Right cardiac atrium (tissue), 5 donors: ENCODE measurements around the gene RBM26. TPM values are rescaled to one million over a fixed set of nuclear protein-coding genes. Genes with fewer than 3 reads are reported as not detected.

Experiments
- ATAC-seq, 2 donors: fragments of 200-7000 bp; cut with Tn5 transposase; one replicate each; pipeline versions ENCODE4 v1.8.0 to v1.9.1; 2020; ENCODE audit warnings: moderate library complexity in 2 of 2, mild to moderate bottlenecking in 1 of 2
- DNase-seq, 3 donors: peaks; one replicate each; pipeline ENCODE4 v3.0.0-alpha.2; 2020
- H3K27ac ChIP-seq: one replicate; pipeline ENCODE4 v1.5.1; 2013; ENCODE audit warnings: mild to moderate bottlenecking, low read length, control low read depth, moderate library complexity
- H3K27me3 ChIP-seq: one replicate; pipeline ENCODE4 v1.6.1; 2013; ENCODE audit not compliant: control insufficient read depth, insufficient read depth
- H3K4me1 ChIP-seq: one replicate; pipeline ENCODE4 v1.6.1; 2013; ENCODE audit warnings: low read length; ENCODE audit not compliant: control insufficient read depth, insufficient read depth
- H3K4me3 ChIP-seq: one replicate; pipeline ENCODE4 v1.5.1; 2013; ENCODE audit warnings: low read length, control low read depth
- H3K9me3 ChIP-seq: one replicate; pipeline ENCODE4 v1.6.1; 2013; ENCODE audit warnings: low read length; ENCODE audit not compliant: control insufficient read depth
- WGBS: extraction: QIAGEN DNeasy Blood & Tissue Kit; methylation state at CpG from one replicate; pipeline ENCODE4 v1.1.7; 2013; 5-methylcytosine and 5-hydroxymethylcytosine counted together
- intact Hi-C, 4 donors: fragments of 100-400 bp; cut with DNase I; formaldehyde crosslinking; loops; one replicate each; pipeline versions ENCODE4 v1.11.0 to v1.14.0; 2022 to 2023
- polyA plus RNA-seq: library from polyadenylated mRNA; stranded (reverse); fragments of 200-250 nt; gene quantifications from one replicate; pipeline ENCODE4 v1.2.3, GENCODE V29; 2013
- total RNA-seq, 4 donors: library from RNA; stranded (reverse); fragmentation: NEBNext Ultra II Directional; extraction: Animal tissue kit (Norgen Biotek cat#: 25700); gene quantifications; one replicate each; pipeline ENCODE4 v1.2.1, GENCODE V29; 2021
- donor health status: healthy with polysubstance abuse.
- donor health status: DM: no; HTN: yes; CAD: no.
- donor health status: DM: no; HTN: no; CAD: no.
- donor health status: DM: no; HTN: yes; CAD: no; lungs with severe emphysema.
- donor health status: DM: yes; HTN: yes; CAD: no.

The RBM26 gene
- total and polyA plus RNA-seq, 5 donors = 14.5 to 28.2 (median 26.6) TPM

DNA sequence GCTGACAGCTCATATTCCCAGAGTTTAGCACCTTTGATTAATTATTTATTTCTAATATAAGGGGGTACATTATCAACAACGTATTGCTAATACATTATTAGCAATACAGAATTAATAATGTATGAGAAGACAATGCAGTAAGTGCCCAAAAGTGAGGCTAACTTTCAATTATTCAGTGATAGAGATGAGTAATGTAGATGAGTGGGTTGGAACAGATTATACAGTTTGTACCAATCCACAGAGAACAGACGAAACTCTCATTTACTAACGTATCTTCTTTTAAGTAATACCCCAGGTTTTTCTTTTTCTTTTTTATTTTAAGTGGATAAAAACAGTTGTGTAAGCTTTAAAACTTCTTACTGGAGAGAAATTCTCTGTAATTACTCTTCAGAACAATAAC, 36.7 kb upstream of the RBM26 start:
- ATAC-seq = no peak
- Histone ChIP-seq H3K4me1 (no peaks in the 10 kb centered on the region), H3K27me3 (no peaks in the 10 kb centered on the region), H3K9me3 (no peaks in the 10 kb centered on the region), H3K4me3 (no peak overlapping the region), H3K27ac (no peak overlapping the region)
- no peak for DNase-seq
- intact Hi-C loops = no loop called here
- WGBS = 80% methylated on average over 3 of the region's 3 CpGs

DNA sequence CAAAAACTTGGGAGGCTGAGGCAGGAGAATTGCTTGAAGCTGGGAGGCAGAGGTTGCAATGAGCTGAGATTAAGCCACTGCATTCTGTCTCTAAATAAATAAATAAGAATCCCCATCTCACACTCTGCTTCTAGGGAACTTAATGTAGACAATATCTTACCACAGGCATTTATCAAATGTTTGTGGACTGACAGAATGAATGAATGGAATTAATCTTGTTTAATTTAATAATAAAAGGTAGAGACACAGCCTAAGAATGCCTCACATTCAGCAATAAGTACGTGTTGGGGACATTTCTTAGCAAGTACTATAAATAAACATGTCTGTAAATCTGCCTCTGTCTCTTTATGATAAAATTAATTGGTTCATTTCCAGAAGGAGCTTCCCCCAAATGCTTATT, 36.2 kb upstream of the RBM26 start:
- 29% methylated on average over 1 of the region's 1 CpG for WGBS
- DNase-seq (no peak), ATAC-seq (no peak)
- no peaks in the 10 kb centered on the region for H3K27me3 ChIP-seq
- intact Hi-C loops = no loop called here
- H3K4me3 ChIP-seq = no peak overlapping the region
- no peak overlapping the region for H3K27ac ChIP-seq
- H3K9me3 ChIP-seq = no peaks in the 10 kb centered on the region
- no peaks in the 10 kb centered on the region for H3K4me1 ChIP-seq

DNA sequence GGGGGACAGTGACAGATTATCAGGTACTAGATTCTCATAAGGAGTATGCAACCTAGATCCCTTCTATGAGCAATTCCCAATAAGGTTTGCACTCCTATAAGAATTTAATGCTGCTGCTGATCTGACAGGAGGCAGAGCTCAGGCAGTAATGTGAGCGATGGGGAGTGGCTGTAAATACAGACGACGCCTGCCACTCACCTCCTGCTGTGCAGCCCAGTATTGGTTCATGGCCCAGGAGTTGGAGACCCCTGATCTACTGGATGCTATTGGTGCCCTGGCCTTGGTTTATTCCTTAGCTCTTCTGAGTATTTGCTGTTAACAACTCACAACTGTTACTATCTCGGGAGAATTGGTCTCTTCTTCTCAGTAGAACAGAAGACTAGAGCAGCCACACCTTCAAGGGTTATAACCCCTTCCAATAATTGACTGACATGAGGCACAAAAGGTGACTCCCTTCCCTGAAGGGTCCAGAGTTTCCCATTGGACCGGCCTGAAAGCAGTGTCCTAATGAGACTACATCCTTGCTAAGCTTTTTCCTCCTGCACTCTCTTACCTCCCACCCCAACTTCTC, 35.0 kb upstream of the RBM26 start:
- Histone ChIP-seq H3K27ac (no peak overlapping the region), H3K4me1 (no peaks in the 10 kb centered on the region), H3K4me3 (no peak overlapping the region), H3K9me3 (no peaks in the 10 kb centered on the region), H3K27me3 (no peaks in the 10 kb centered on the region)
- intact Hi-C loops = no loop called here
- 88% methylated on average over 5 of the region's 5 CpGs for WGBS
- no peak for DNase-seq
- no peak for ATAC-seq

DNA sequence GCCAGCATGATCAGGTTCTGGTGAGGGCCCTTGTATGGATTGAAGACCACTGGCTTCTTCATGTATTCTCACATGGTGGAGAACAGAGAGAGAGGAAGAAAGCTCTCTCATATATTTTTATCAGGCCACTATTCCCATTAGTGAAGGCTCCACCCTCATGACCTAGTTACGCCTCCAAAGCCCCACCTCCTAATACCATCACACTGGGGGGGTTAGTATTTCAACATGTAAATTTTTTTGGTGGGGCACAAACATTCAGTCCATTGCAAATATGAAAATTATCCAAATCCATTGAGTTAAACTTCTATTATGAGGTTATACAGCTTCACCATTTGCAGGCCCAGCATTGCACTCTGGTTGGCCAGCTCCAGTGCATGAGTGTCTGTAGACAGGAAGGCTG, 33.2 kb upstream of the RBM26 start:
- Histone ChIP-seq H3K27ac (no peak overlapping the region), H3K27me3 (no peaks in the 10 kb centered on the region), H3K4me1 (no peaks in the 10 kb centered on the region), H3K4me3 (no peak overlapping the region), H3K9me3 (no peaks in the 10 kb centered on the region)
- 92% methylated on average over 1 of the region's 1 CpG for WGBS
- DNase-seq (no peak), ATAC-seq (no peak)
- intact Hi-C loops = no loop called here

DNA sequence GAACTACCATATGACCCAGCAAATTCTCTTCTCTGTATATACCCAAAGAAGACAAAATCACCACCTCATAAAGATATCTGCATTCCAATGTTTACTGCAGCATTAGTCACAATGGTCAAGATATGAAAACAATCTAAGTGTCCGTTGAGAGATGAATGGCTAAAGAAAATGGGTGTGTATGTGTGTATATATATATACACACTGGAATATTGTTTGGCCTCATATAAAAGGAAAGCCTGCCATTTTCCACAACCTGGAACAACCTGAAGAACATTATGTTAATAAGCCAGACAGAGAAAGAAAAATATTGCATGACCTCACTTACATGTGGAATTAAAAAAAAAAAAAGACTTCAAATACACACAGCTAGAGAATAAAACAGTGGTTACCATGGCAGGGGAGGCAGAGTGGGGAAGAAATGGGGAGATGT, 29.5 kb upstream of the RBM26 start:
- Histone ChIP-seq H3K9me3 (no peaks in the 10 kb centered on the region), H3K4me1 (no peaks in the 10 kb centered on the region), H3K4me3 (no peak overlapping the region), H3K27me3 (no peaks in the 10 kb centered on the region), H3K27ac (no peak overlapping the region)
- intact Hi-C loops = no loop called here
- ATAC-seq (no peak), DNase-seq (no peak)
- WGBS = 50% methylated on average over 1 of the region's 1 CpG

DNA sequence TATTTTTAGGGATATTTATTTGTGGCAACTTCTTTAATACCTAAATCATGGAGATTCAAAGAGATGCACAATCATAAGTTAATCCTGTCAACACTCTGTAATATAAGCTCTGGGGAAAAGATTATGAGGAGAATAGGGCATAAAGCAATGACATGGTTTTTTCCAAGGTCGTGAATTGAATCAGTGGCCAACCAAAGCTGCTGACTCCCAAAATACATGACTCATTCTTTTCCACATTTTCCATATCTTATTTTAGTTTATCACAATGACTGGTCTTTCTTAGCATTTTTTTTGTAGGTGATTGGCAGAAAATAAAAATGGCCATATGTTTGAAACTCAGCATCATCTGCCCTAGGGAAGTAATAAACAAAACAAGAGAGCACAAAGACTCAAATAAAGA, 28.5 kb upstream of the RBM26 start:
- intact Hi-C loops = no loop called here
- Histone ChIP-seq H3K9me3 (no peaks in the 10 kb centered on the region), H3K27me3 (no peaks in the 10 kb centered on the region), H3K27ac (no peak overlapping the region), H3K4me1 (no peaks in the 10 kb centered on the region), H3K4me3 (no peak overlapping the region)
- ATAC-seq = no peak
- DNase-seq = no peak
- WGBS = 32% methylated on average over 1 of the region's 1 CpG

DNA sequence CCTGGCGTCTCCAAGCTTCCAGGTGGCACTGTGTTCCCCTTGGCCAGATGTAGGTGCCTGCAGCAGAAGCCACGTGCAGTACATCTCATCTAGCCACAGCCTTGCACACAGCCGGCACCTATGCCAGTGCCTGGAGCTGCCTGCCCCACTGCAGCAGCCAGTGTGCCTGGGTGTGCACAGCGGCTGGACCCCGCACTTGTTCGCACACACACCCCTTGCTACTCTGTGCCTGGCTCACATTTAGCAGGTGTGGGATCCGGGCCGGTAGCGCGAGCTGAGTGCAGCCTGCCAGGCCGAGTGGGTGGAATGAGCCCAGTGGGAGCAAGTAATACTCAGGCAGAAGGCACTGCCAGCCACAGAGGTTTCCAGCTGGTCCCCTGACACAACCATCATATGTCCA, 26.9 kb upstream of the RBM26 start:
- ATAC-seq (no peak), DNase-seq (peak in 1 of 3 donors; percentile 28)
- intact Hi-C loops = no loop called here
- Histone ChIP-seq H3K27me3 (no peaks in the 10 kb centered on the region), H3K9me3 (no peaks in the 10 kb centered on the region), H3K4me3 (no peak overlapping the region), H3K27ac (no peak overlapping the region), H3K4me1 (no peaks in the 10 kb centered on the region)
- WGBS = 95% methylated on average over 11 of the region's 11 CpGs

DNA sequence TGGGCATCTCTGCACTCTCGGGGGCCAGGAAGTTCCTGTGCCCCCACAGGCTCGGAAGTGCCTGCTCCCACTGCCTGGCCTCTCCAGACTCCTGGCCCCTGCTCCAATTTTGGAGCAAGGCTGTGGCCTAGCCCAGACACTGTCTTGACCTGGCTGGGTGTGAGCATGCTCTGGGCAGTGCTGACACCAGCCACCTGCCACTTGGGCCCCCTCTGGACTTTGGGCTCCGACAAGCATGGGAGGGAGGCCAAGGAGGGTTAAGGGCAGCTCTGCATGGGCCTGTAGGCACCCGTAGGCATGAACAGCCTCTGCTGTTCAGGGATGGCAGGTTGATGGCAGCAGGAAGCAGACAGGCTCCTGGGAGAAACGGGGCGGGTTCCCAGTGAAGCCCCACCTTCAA, 26.0 kb upstream of the RBM26 start:
- Histone ChIP-seq H3K4me1 (no peaks in the 10 kb centered on the region), H3K27ac (no peak overlapping the region), H3K4me3 (no peak overlapping the region), H3K9me3 (no peaks in the 10 kb centered on the region), H3K27me3 (no peaks in the 10 kb centered on the region)
- intact Hi-C loops = no loop called here
- WGBS = 92% methylated on average over 6 of the region's 6 CpGs
- ATAC-seq (peak in 1 of 2 donors; percentile 52), DNase-seq (no peak)

DNA sequence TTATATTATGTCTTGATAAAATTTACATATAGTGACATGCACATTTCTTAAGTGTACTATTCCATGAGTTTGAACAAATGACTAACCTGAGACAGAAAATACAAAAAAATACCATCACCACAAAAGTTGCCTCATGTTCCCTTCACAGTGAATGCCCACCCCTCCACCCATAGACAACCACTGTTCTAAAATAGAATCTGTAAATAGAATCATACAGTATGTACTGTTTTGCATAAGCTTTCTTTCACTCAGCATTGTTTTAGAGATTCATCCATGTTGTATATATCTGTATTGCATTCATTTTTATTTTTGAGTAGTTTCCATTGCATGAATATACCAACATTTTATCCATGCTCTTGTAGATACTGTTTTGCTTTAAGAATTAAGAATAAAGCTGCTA, 23.3 kb upstream of the RBM26 start:
- no peak for ATAC-seq

DNA sequence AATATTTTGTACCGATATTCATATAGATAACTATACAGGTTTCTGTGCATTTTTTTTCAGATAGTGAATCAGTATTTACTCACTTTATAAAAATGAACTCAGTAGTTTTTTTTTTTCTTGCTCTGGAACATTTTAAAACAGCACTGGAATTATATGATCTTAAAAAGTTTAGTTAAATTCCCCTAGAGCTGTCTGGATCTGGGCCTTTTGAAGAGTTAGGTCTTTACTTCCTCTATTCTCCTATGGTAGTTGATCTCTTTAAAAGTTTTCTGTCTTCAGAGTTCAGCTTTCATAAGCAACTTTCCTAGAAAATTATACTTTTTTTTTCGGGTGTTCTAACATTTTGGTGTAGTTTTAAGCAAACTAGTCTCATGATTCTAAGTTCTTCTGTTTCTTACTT, 21.8 kb upstream of the RBM26 start:
- no peak overlapping the region for H3K4me3 ChIP-seq
- no peak overlapping the region for H3K27ac ChIP-seq
- no peak for DNase-seq
- H3K9me3 ChIP-seq = no peaks in the 10 kb centered on the region
- 89% methylated on average over 2 of the region's 2 CpGs for WGBS
- intact Hi-C loops = no loop called here
- no peaks in the 10 kb centered on the region for H3K27me3 ChIP-seq
- no peaks in the 10 kb centered on the region for H3K4me1 ChIP-seq
- no peak for ATAC-seq

More for the DNA sequence above, 23.3 kb upstream of the RBM26 start:
- Histone ChIP-seq H3K9me3 (no peaks in the 10 kb centered on the region), H3K4me3 (no peak overlapping the region), H3K4me1 (no peaks in the 10 kb centered on the region), H3K27ac (no peak overlapping the region), H3K27me3 (no peaks in the 10 kb centered on the region)
- intact Hi-C loops = no loop called here
- no peak for DNase-seq

DNA sequence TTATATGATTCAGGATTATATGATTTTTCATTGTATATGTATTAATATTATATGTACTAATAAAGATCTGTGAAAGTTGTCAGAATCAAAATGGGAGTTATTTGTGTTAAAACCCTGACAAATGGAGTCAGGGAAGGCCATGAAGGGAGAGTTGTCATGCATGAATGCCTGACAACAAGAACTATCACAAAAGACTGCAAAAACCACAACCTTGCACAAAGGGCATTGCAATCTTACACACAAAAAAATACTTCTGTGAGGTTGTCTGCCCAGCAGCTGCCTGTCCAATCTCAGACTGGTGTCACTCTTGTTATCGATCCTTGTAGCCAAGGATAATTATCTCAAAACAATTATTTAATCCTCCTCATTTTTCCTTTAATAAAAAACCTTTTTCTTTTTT, 21.2 kb upstream of the RBM26 start:
- no peak overlapping the region for H3K4me3 ChIP-seq
- intact Hi-C loops = no loop called here
- H3K9me3 ChIP-seq = no peaks in the 10 kb centered on the region
- no peaks in the 10 kb centered on the region for H3K4me1 ChIP-seq
- DNase-seq (no peak), ATAC-seq (no peak)
- H3K27ac ChIP-seq = no peak overlapping the region
- no peaks in the 10 kb centered on the region for H3K27me3 ChIP-seq
- 72% methylated on average over 1 of the region's 1 CpG for WGBS
